WI38 (cell line): Measurements from ENCODE around the gene TTC8.
A peak's percentile ranks its signal among the peaks of the same experiment; 100 is the strongest.
"Not testable (repeated sequence)": the region's sequence is repeated elsewhere in the genome, so short reads cannot be mapped to it uniquely, and the experiment has no call there.

Source experiments
- H3K4me3 ChIP-seq: 2 replicates; pipeline ENCODE4 v1.5.1; 2011; ENCODE audit warnings: low read depth, mild to moderate bottlenecking, control low read depth, low read length
- TF ChIP-seq, protein P1 (sequence below): IDR thresholded peaks from 2 replicates; pipeline ENCODE4 v1.5.1; 2012; ENCODE audit warnings: low read depth, mild to moderate bottlenecking, control low read depth, low read length

TTC8 gene

DNA sequence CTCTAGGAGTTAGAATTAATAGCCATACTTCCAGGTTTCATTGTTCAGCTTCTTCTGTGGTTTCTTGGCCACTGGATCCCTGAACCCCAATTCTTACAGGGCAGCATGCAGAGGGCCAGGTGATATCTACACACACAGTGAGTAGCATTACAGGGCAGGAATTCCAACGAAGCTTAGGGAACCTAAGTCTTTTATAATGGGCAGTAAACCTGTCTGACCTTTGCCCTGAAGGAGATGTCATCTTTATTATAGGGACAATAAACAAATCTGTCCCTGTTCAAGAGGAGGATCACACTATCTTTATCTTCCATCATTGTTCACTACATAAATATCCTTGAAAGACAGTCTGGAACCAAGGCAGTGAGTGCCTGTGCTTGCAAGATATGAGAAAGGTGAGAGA is 20.0 kb upstream of the TTC8 start:
- H3K4me3 ChIP-seq, result no peak overlapping the region
- TF ChIP-seq, protein P1, sequence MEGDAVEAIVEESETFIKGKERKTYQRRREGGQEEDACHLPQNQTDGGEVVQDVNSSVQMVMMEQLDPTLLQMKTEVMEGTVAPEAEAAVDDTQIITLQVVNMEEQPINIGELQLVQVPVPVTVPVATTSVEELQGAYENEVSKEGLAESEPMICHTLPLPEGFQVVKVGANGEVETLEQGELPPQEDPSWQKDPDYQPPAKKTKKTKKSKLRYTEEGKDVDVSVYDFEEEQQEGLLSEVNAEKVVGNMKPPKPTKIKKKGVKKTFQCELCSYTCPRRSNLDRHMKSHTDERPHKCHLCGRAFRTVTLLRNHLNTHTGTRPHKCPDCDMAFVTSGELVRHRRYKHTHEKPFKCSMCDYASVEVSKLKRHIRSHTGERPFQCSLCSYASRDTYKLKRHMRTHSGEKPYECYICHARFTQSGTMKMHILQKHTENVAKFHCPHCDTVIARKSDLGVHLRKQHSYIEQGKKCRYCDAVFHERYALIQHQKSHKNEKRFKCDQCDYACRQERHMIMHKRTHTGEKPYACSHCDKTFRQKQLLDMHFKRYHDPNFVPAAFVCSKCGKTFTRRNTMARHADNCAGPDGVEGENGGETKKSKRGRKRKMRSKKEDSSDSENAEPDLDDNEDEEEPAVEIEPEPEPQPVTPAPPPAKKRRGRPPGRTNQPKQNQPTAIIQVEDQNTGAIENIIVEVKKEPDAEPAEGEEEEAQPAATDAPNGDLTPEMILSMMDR, result no peak

DNA sequence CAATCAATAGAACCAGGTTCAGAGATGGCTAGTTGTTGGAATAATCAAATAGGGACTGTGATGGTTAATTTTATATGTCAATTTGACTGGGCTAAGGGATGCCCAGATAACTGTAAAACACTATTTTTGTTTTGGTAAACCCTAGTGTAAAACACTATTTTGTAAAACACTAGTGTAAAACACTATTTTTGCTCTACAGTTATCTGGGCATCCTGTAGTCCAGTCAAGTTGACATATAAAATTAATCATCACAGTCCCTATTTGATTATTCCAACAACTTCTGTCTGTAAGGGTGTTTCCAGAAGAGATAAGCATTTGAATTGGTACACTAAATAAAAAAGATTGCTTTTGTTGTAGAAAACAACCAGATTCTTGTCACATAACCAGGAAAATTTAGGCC is 16.1 kb upstream of the TTC8 start:
- TF ChIP-seq, protein P1, result no peak
- no peak overlapping the region for H3K4me3 ChIP-seq

DNA sequence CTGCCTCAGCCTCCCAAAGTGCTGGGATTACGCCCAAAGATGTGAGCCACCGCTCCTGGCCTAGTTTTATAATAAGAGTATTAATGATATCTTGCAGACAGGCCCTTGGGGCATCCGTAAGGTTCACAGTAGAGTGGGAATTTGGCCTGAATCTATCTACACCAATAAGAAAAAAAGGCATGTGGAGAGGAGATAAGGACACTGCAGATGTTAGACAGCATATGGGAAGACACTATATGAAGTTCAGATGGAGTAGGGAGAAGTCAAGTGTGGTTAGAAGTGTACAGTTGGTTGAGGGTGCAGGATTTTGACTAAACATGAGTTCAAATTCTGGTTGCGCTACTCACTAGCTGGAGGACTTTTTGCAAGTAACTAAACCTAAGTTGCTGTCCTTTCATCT is 8.5 kb upstream of the TTC8 start:
- TF ChIP-seq, protein P1, result no peak

DNA sequence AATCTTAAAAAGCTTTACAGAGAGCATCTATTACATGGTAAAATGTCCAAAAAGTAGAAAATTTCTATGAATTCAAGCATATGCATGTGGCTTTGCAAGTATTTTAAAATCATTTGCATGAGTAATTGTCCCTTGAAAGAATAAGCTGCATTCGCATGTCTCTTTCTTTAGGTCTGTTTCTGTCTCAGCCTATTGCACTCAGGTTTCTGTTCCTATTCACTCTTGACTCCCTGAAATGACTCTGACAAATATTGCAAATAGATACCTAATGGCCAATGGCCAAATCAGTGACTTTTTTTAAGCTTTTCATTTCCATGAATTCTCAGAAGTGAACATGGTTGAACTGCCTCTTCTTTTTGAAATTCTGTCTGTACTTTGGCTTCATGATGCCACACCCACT is 6.4 kb upstream of the TTC8 start:
- TF ChIP-seq, protein P1, result no peak
- no peak overlapping the region for H3K4me3 ChIP-seq

More for the DNA sequence above, 8.5 kb upstream of the TTC8 start:
- H3K4me3 ChIP-seq, result no peak overlapping the region

DNA sequence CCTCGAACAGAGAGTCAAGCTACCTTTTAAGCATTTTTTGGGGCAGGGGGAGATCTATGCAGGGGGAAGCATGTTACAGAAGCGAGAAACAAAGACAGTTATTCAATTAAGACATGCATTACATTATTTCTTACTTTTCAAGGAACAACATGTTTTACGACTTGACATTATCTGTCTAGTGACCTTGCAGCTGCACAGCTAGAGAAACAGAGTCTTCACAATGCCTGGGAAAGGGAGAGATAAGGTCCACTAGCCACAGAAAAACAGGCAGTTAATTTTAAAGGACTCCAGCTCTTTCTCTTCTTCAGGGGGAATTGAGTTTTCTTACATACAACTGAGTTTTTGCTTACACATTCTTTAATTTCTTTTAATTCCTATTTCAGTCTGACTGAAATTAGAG is 4.8 kb upstream of the TTC8 start:
- not testable (repeated sequence) for H3K4me3 ChIP-seq

DNA sequence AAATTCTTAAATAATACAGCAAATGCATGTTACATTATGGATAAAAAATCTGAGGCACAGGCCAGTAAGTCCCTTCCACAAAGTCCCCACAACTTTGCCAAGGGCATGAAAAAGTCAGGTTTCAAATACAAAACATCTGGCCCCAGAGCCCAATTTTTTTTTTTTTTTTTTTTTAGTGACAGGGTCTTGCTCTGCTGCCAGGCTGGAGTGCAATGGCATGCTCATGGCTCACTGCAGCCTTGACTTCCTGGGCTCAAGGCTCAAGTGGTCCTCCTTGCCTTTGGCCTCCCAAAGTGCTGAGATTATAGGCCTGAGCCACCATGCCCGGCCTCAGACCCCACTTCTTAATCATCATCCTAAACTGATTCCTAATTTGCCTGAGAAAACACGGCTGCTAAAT is 3.1 kb upstream of the TTC8 start:
- TF ChIP-seq, protein P1, result no peak
- H3K4me3 ChIP-seq, result no peak overlapping the region

DNA sequence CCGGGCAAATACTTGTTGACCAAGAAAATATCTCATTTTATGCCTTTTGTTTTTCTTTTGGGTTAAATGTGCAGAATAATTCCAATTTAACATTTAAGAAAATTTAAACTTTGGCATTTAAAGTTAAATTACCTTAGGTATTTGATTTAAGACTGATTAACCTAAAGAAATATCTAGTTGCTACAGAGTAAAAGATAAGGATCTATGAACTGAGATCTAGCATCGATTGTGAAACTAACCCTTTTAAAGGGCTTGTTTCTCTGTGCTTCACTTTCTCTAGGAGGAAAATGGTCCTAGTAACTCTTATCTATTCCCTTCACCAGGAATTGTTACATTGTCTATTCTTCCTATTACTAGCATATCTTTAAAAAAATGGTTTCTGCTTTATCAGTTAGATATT is 2.6 kb upstream of the TTC8 start:
- no peak overlapping the region for H3K4me3 ChIP-seq
- TF ChIP-seq, protein P1, result no peak

DNA sequence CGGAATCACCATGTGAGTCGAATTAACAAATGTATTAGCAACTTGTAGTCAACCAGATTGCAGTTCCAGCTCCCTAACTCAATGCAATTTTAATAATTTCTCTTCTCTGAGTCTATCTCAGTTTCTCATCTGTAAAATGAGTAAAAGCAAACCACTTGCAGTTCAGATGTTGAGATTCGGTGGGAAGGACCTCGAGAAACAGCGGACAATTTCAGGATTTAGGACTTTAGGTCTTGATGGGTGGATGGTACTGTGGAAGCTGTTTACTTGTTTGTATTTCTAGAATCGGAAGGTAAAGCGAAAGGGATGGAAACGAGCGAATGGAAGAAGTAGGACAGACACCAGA is 510 bp upstream of the TTC8 start:
- peak overlapping the region; percentile 81 for H3K4me3 ChIP-seq
- TF ChIP-seq, protein P1, result no peak
